ENCODE measurements around the gene MOB3A. TPM values are rescaled to one million over a fixed set of nuclear protein-coding genes. Genes with fewer than 3 reads are reported as not detected.

The MOB3A gene
- total and polyA plus RNA-seq, 4 donors: 17.7 to 86.6 (median 45.0) TPM

GRCh38 chr19:2101417-2102335 lies 5.5 kb upstream of the MOB3A start:
- TF ChIP-seq CTCF (IDR thresholded peaks at IDR 0.05; ENCODE audit: control extremely low read depth, extremely low read depth): no peak
- Histone ChIP-seq H3K27ac (ENCODE audit: low read depth in 1 of 2, low read length in 1 of 2) (no peak overlapping the region), H3K27me3 (ENCODE audit: control insufficient read depth in 3 of 3, insufficient read depth in 3 of 3, low read length in 2 of 3) (no peaks in the 10 kb centered on the region), H3K4me1 (ENCODE audit: control insufficient read depth in 5 of 5, insufficient read depth in 5 of 5, low read length in 5 of 5) (peaks cover 0 to 7% (median 0%) of the 10 kb centered on the region in 5 donors), H3K4me3 (peak overlapping the region; percentile 3), H3K36me3 (ENCODE audit: control insufficient read depth in 4 of 4, insufficient read depth in 4 of 4, low read length in 4 of 4) (peaks cover 2 to 52% (median 14%) of the 10 kb centered on the region in 4 donors), H3K9ac (ENCODE audit: insufficient read depth in 1 of 2, low read length in 2 of 2) (no peak overlapping the region), H3K9me3 (ENCODE audit: control insufficient read depth in 4 of 4, insufficient read depth in 3 of 4, low read length in 3 of 4) (peaks cover 0 to 2% (median 0%) of the 10 kb centered on the region in 4 donors)
- ATAC-seq (ENCODE audit: insufficient read depth, low FRiP score) (no peak), DNase-seq (no peak)
- WGBS, 2 donors: 92 to 94% methylated on average over 43 to 45 of the region's 45 CpGs

GRCh38 chr19:2100719-2101061 lies 4.6 kb upstream of the MOB3A start:
- no peak for TF ChIP-seq CTCF (IDR thresholded peaks at IDR 0.05; ENCODE audit: control extremely low read depth, extremely low read depth)
- H3K9me3 ChIP-seq (ENCODE audit: control insufficient read depth in 4 of 4, insufficient read depth in 3 of 4, low read length in 3 of 4): peaks cover 0 to 2% (median 0%) of the 10 kb centered on the region in 4 donors
- H3K27ac ChIP-seq (ENCODE audit: low read depth in 1 of 2, low read length in 1 of 2): no peak overlapping the region
- 93 to 95% methylated on average over 11 of the region's 11 CpGs for WGBS, 2 donors
- peaks cover 0 to 7% (median 0%) of the 10 kb centered on the region in 5 donors for H3K4me1 ChIP-seq (ENCODE audit: control insufficient read depth in 5 of 5, insufficient read depth in 5 of 5, low read length in 5 of 5)
- no peak overlapping the region for H3K9ac ChIP-seq (ENCODE audit: insufficient read depth in 1 of 2, low read length in 2 of 2)
- peaks cover 2 to 46% (median 10%) of the 10 kb centered on the region in 4 donors for H3K36me3 ChIP-seq (ENCODE audit: control insufficient read depth in 4 of 4, insufficient read depth in 4 of 4, low read length in 4 of 4)
- H3K27me3 ChIP-seq (ENCODE audit: control insufficient read depth in 3 of 3, insufficient read depth in 3 of 3, low read length in 2 of 3): no peaks in the 10 kb centered on the region
- ATAC-seq (ENCODE audit: insufficient read depth, low FRiP score) (no peak), DNase-seq (no peak)
- no peak overlapping the region for H3K4me3 ChIP-seq

GRCh38 chr19:2099937-2100718 lies 4.0 kb upstream of the MOB3A start:
- DNase-seq (no peak), ATAC-seq (ENCODE audit: insufficient read depth, low FRiP score) (no peak)
- Histone ChIP-seq H3K4me3 (no peak overlapping the region), H3K27ac (ENCODE audit: low read depth in 1 of 2, low read length in 1 of 2) (no peak overlapping the region), H3K9ac (ENCODE audit: insufficient read depth in 1 of 2, low read length in 2 of 2) (no peak overlapping the region), H3K36me3 (ENCODE audit: control insufficient read depth in 4 of 4, insufficient read depth in 4 of 4, low read length in 4 of 4) (peaks cover 2 to 43% (median 7%) of the 10 kb centered on the region in 4 donors), H3K9me3 (ENCODE audit: control insufficient read depth in 4 of 4, insufficient read depth in 3 of 4, low read length in 3 of 4) (no peaks in the 10 kb centered on the region), H3K4me1 (ENCODE audit: control insufficient read depth in 5 of 5, insufficient read depth in 5 of 5, low read length in 5 of 5) (peaks cover 0 to 12% (median 0%) of the 10 kb centered on the region in 5 donors), H3K27me3 (ENCODE audit: control insufficient read depth in 3 of 3, insufficient read depth in 3 of 3, low read length in 2 of 3) (no peaks in the 10 kb centered on the region)
- TF ChIP-seq CTCF (IDR thresholded peaks at IDR 0.05; ENCODE audit: control extremely low read depth, extremely low read depth): no peak
- 93 to 95% methylated on average over 39 of the region's 39 CpGs for WGBS, 2 donors
